ENCODE data around the gene DYNC1I1. TPM values are rescaled to one million over a fixed set of nuclear protein-coding genes. Genes with fewer than 3 reads are reported as not detected.

DYNC1I1 gene
- total RNA-seq, 6 donors from 2014 or later: 0.46 to 3.1 (median 1.7) TPM; not detected in 1

DNA sequence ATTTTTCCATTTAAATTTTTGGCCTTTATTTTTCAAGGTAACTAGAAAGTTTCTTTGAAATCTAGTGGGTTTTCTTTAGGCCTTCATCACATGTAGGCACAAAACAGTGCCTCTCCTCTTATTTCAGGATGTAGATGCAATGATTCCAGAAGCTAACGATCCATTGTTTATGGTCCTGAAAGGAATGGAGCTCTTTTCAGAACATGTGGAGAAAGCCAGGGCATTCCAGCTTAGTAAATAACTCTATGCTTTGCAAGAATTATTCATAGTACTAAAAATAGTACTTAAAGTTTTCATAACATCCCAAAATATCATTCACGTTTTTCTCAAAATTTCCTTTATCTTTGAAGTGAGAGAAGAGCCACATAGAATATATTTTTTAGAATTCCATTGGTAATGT, 91.3 kb downstream of the DYNC1I1 start:
- TF ChIP-seq POLR2A (IDR thresholded peaks at IDR 0.05): no peak
- TF ChIP-seq, protein P1, sequence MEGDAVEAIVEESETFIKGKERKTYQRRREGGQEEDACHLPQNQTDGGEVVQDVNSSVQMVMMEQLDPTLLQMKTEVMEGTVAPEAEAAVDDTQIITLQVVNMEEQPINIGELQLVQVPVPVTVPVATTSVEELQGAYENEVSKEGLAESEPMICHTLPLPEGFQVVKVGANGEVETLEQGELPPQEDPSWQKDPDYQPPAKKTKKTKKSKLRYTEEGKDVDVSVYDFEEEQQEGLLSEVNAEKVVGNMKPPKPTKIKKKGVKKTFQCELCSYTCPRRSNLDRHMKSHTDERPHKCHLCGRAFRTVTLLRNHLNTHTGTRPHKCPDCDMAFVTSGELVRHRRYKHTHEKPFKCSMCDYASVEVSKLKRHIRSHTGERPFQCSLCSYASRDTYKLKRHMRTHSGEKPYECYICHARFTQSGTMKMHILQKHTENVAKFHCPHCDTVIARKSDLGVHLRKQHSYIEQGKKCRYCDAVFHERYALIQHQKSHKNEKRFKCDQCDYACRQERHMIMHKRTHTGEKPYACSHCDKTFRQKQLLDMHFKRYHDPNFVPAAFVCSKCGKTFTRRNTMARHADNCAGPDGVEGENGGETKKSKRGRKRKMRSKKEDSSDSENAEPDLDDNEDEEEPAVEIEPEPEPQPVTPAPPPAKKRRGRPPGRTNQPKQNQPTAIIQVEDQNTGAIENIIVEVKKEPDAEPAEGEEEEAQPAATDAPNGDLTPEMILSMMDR (IDR thresholded peaks at IDR 0.05): no peak
- TF ChIP-seq POLR2AphosphoS5 (IDR thresholded peaks at IDR 0.05): no peak
- TF ChIP-seq EP300 (IDR thresholded peaks at IDR 0.05): no peak
- WGBS, 2 donors: 55 to 68% methylated on average over 2 of the region's 2 CpGs
- Histone ChIP-seq H3K9me3 (peaks cover 0 to 4% (median 0%) of the 10 kb centered on the region in 4 donors), H3K27ac (no peak overlapping the region), H3K4me3 (no peak overlapping the region), H3K4me1 (no peaks in the 10 kb centered on the region), H3K27me3 (no peaks in the 10 kb centered on the region), H3K36me3 (no peaks in the 10 kb centered on the region)
- no peak for DNase-seq
- ATAC-seq (ENCODE audit: low FRiP score in 2 of 2): no peak

DNA sequence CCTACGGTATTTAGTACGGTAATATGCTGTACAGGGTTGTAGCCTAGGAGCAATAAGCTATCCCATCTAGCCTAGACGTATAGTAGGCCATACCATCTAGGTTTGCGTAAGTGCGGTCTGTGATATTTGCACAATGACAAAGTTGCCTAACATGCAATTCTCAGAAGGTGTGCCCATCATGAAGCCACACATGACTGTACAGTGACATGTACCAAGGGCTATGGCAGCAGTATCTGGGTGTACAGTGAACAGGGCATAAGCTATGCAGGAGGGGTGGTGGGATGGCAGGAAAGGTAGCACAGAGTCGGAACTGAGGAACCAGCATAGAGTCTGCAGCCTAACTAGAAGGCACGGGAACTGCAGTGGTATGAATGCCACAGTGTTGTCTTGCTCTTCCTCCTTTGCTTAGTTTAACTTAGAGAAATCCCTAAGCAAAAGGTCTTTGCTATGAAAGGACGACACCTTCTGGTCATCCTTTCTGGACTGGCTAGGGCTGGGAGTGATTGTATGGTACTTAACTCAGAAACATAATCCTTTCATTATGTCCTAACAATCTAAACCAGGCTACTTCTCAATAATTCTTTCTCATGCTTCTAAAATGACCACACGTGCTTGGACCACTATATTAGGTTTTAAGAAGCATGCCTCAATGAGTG, 93.5 kb downstream of the DYNC1I1 start:
- no peak for TF ChIP-seq EP300 (IDR thresholded peaks at IDR 0.05)
- no peak for TF ChIP-seq POLR2A (IDR thresholded peaks at IDR 0.05)
- TF ChIP-seq, protein P1 (IDR thresholded peaks at IDR 0.05): no peak
- 84 to 86% methylated on average over 9 of the region's 9 CpGs for WGBS, 2 donors
- Histone ChIP-seq H3K4me1 (no peaks in the 10 kb centered on the region), H3K9me3 (no peaks in the 10 kb centered on the region), H3K36me3 (no peaks in the 10 kb centered on the region), H3K4me3 (no peak overlapping the region), H3K27ac (no peak overlapping the region), H3K27me3 (no peaks in the 10 kb centered on the region)
- DNase-seq (no peak), ATAC-seq (ENCODE audit: low FRiP score in 2 of 2) (no peak)

DNA sequence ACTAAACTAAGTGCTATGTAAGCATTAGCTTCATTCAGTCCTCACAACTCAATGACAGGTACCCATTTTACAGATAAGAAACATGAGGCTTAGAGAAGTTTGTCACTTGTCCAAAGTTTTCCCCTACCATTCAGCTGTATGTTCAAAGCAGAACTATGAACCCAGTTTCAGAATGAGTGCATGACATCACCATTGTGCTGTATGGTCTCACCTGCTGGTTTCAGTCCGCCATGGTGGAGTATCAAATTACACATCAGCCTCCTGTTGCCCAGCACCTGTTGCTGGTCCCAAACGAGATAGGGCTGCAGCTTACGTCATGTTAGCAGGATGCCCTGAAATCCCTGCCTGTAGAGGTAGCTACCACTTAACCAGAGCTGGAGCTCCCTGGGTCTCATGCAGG, 95.0 kb downstream of the DYNC1I1 start:
- no peaks in the 10 kb centered on the region for H3K27me3 ChIP-seq
- H3K4me3 ChIP-seq: no peak overlapping the region
- no peak overlapping the region for H3K27ac ChIP-seq
- ATAC-seq (ENCODE audit: low FRiP score in 2 of 2) (no peak), DNase-seq (no peak)
- H3K36me3 ChIP-seq: no peaks in the 10 kb centered on the region
- H3K4me1 ChIP-seq: peaks cover 0 to 7% (median 2%) of the 10 kb centered on the region in 4 donors
- 70 to 76% methylated on average over 2 to 3 of the region's 3 CpGs for WGBS, 2 donors
- H3K9me3 ChIP-seq: no peaks in the 10 kb centered on the region
- TF ChIP-seq, protein P1 (IDR thresholded peaks at IDR 0.05): no peak
- TF ChIP-seq EP300 (IDR thresholded peaks at IDR 0.05): no peak
- TF ChIP-seq POLR2AphosphoS5 (IDR thresholded peaks at IDR 0.05): no peak
- TF ChIP-seq POLR2A (IDR thresholded peaks at IDR 0.05): no peak

DNA sequence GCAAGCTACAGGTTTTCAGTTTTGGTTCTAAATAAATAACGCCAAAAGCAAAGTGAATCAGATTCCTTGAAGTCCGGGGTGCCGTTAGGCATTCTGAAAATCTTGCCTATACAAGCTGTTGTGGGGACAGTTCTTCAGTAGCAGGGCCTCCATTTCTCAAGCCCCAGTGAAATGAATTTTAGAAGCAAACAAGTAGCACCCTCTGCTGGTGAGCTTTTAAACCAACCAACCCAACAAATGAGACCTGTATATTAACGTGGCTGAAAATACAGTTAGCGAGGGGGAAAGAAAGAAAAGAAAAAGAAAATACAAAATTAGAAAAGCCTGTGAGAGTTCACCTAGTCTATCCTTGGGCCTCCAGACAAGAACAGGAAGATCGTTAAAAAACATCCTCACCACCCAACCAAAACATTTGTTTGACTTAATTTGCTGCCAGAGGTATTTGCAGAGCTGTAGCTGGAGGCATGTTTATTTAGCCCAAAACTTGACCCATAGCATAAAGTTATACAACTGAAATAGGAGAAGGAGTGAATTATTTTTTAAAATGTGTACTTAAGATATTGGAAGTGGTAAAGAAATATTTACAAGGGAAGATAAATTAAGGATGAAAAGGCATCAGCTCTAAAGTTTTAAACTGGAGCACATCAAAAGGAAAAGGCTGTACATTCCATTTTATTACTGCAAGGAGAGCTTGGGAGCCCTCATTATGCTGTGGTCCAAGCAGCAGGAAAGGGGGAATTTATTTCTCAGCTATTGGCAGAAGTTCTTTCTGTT, 98.9 kb downstream of the DYNC1I1 start:
- ATAC-seq (ENCODE audit: low FRiP score in 2 of 2) (peak in 1 of 2 donors; percentile 46), DNase-seq (no peak)
- H3K9me3 ChIP-seq: no peaks in the 10 kb centered on the region
- TF ChIP-seq, protein P1 (IDR thresholded peaks at IDR 0.05): peak in 5 of 6 experiments; percentile 33 to 55 (median 50)
- TF ChIP-seq POLR2A (IDR thresholded peaks at IDR 0.05) (no peak), EP300 (IDR thresholded peaks at IDR 0.05) (no peak), POLR2AphosphoS5 (IDR thresholded peaks at IDR 0.05) (no peak)
- peaks cover 0 to 7% (median 2%) of the 10 kb centered on the region in 4 donors for H3K4me1 ChIP-seq
- no peak overlapping the region for H3K4me3 ChIP-seq
- H3K36me3 ChIP-seq: no peaks in the 10 kb centered on the region
- H3K27ac ChIP-seq: no peak overlapping the region
- no peaks in the 10 kb centered on the region for H3K27me3 ChIP-seq
- 18 to 32% methylated on average over 6 of the region's 6 CpGs for WGBS, 2 donors

All from upper lobe of left lung (tissue), 6 donors.